Mesendoderm (in vitro differentiated cells): ENCODE measurements around the gene ABI3BP.

ENCODE experiments used
- DNase-seq: peaks from one replicate; pipeline ENCODE4 v3.0.0; 2013
- H2AK5ac ChIP-seq: 2 replicates; pipeline ENCODE4 v1.6.1; 2013; ENCODE audit warnings: low read length, inconsistent platforms
- H2BK120ac ChIP-seq: 2 replicates; pipeline ENCODE4 v1.6.1; 2013; ENCODE audit warnings: low read depth, mild to moderate bottlenecking, low read length, moderate library complexity, mixed read lengths
- H2BK15ac ChIP-seq: replicated peaks from 2 replicates; pipeline ENCODE4 v1.6.1; 2013; ENCODE audit warnings: low read depth, mild to moderate bottlenecking, moderate library complexity
- H2BK5ac ChIP-seq: 2 replicates; pipeline ENCODE4 v1.6.1; 2013; ENCODE audit warnings: low read length, inconsistent platforms
- H3K18ac ChIP-seq: 2 replicates; pipeline ENCODE4 v1.6.1; 2013; ENCODE audit warnings: mild to moderate bottlenecking, low read length, mixed read lengths
- H3K23ac ChIP-seq: one replicate; pipeline ENCODE4 v1.6.1; 2013; ENCODE audit warnings: low read length
- H3K27ac ChIP-seq: 2 replicates; pipeline ENCODE4 v1.5.1; 2013; ENCODE audit warnings: low read depth, mild to moderate bottlenecking, inconsistent platforms, low read length, moderate library complexity
- H3K27me3 ChIP-seq: 2 replicates; pipeline ENCODE4 v1.6.1; 2013; ENCODE audit warnings: low read length, control low read depth, mild to moderate bottlenecking, inconsistent platforms; ENCODE audit not compliant: insufficient read depth, poor library complexity
- H3K36me3 ChIP-seq: 2 replicates; pipeline ENCODE4 v1.6.1; 2013; ENCODE audit warnings: low read length, inconsistent platforms; ENCODE audit not compliant: control insufficient read depth, insufficient read depth
- H3K4ac ChIP-seq: one replicate; pipeline ENCODE4 v1.6.1; 2013; ENCODE audit warnings: low read depth, mild to moderate bottlenecking, low read length, moderate library complexity
- H3K4me1 ChIP-seq: 2 replicates; pipeline ENCODE4 v1.6.1; 2013; ENCODE audit warnings: low read depth, low read length, inconsistent platforms; ENCODE audit not compliant: control insufficient read depth
- H3K4me2 ChIP-seq: 2 replicates; pipeline ENCODE4 v1.6.1; 2013; ENCODE audit warnings: low read length
- H3K4me3 ChIP-seq: 2 replicates; pipeline ENCODE4 v1.5.1; 2013; ENCODE audit warnings: mild to moderate bottlenecking, low read length
- H3K56ac ChIP-seq: one replicate; pipeline ENCODE4 v1.6.1; 2013; ENCODE audit warnings: low read length
- H3K79me1 ChIP-seq: 2 replicates; pipeline ENCODE4 v1.6.1; 2013; ENCODE audit warnings: low read length, inconsistent platforms
- H3K79me2 ChIP-seq: 2 replicates; pipeline ENCODE4 v1.6.1; 2013; ENCODE audit warnings: mild to moderate bottlenecking, low read length; ENCODE audit not compliant: control insufficient read depth, insufficient read depth
- H3K9ac ChIP-seq: 2 replicates; pipeline ENCODE4 v1.6.1; 2013; ENCODE audit warnings: low read length, inconsistent platforms
- H4K5ac ChIP-seq: one replicate; pipeline ENCODE4 v1.6.1; 2013; ENCODE audit warnings: low read length
- H4K8ac ChIP-seq: one replicate; pipeline ENCODE4 v1.6.1; 2013; ENCODE audit warnings: low read depth, mild to moderate bottlenecking, control low read depth, low read length, moderate library complexity
- WGBS: extraction: QIAGEN DNeasy Blood & Tissue Kit; methylation state at CpG from one replicate; pipeline ENCODE4 v1.1.7; 2013; ENCODE audit warnings: low lambda C conversion rate, missing lambda C conversion rate; ENCODE audit not compliant: insufficient coverage; ENCODE audit errors: extremely low coverage; 5-methylcytosine and 5-hydroxymethylcytosine counted together

ABI3BP gene

GRCh38 chr3:100913870-100914648 is 79.2 kb downstream of the ABI3BP start:
- Histone ChIP-seq H2BK15ac (no peak overlapping the region), H3K18ac (no peak overlapping the region), H2BK5ac (no peak overlapping the region), H4K8ac (no peak overlapping the region), H2AK5ac (no peak overlapping the region), H3K56ac (no peak overlapping the region), H2BK120ac (no peak overlapping the region), H3K4me1 (no peaks in the 10 kb centered on the region), H3K4ac (no peak overlapping the region), H3K79me2 (no peaks in the 10 kb centered on the region), H4K5ac (no peak overlapping the region), H3K4me2 (no peak overlapping the region), H3K9ac (no peak overlapping the region), H3K23ac (no peak overlapping the region), H3K27ac (no peak overlapping the region), H3K79me1 (no peaks in the 10 kb centered on the region), H3K36me3 (no peaks in the 10 kb centered on the region), H3K27me3 (no peaks in the 10 kb centered on the region), H3K4me3 (no peak overlapping the region)
- no peak for DNase-seq
- WGBS: no CpG with 5 or more reads among the region's 5 CpGs

- no peak overlapping the region for H3K9ac ChIP-seq
These were observed 80.2 kb downstream of the ABI3BP start for GRCh38 chr3:100912976-100913545.

GRCh38 chr3:100912571-100912970 is 80.7 kb downstream of the ABI3BP start:
- H3K79me1 ChIP-seq: no peaks in the 10 kb centered on the region
- H3K27ac ChIP-seq: no peak overlapping the region
- no peak overlapping the region for H3K56ac ChIP-seq
- no peaks in the 10 kb centered on the region for H3K27me3 ChIP-seq
- H3K4me1 ChIP-seq: no peaks in the 10 kb centered on the region
- H3K79me2 ChIP-seq: no peaks in the 10 kb centered on the region
- no CpG with 5 or more reads among the region's 6 CpGs for WGBS
- H3K23ac ChIP-seq: no peak overlapping the region
- H2BK5ac ChIP-seq: no peak overlapping the region
- H3K4ac ChIP-seq: no peak overlapping the region
- DNase-seq: no peak
- no peak overlapping the region for H2AK5ac ChIP-seq
- no peak overlapping the region for H4K8ac ChIP-seq
- no peak overlapping the region for H4K5ac ChIP-seq
- H2BK15ac ChIP-seq: no peak overlapping the region
- H3K36me3 ChIP-seq: no peaks in the 10 kb centered on the region
- H3K4me3 ChIP-seq: no peak overlapping the region
- no peak overlapping the region for H3K18ac ChIP-seq
- H2BK120ac ChIP-seq: no peak overlapping the region
- no peak overlapping the region for H3K9ac ChIP-seq
- no peak overlapping the region for H3K4me2 ChIP-seq

More at GRCh38 chr3:100912976-100913545, 80.2 kb downstream of the ABI3BP start:
- Histone ChIP-seq H3K18ac (no peak overlapping the region), H3K79me2 (no peaks in the 10 kb centered on the region), H3K23ac (no peak overlapping the region), H3K4ac (no peak overlapping the region), H3K27me3 (no peaks in the 10 kb centered on the region), H2AK5ac (no peak overlapping the region), H3K4me3 (no peak overlapping the region), H3K4me1 (no peaks in the 10 kb centered on the region), H3K36me3 (no peaks in the 10 kb centered on the region), H4K5ac (no peak overlapping the region), H2BK5ac (no peak overlapping the region), H2BK15ac (no peak overlapping the region), H4K8ac (no peak overlapping the region), H3K27ac (no peak overlapping the region), H2BK120ac (no peak overlapping the region), H3K4me2 (no peak overlapping the region), H3K56ac (no peak overlapping the region), H3K79me1 (no peaks in the 10 kb centered on the region)
- WGBS: no CpG with 5 or more reads among the region's 4 CpGs
- no peak for DNase-seq

- Histone ChIP-seq H3K36me3 (no peaks in the 10 kb centered on the region), H3K4me3 (no peak overlapping the region), H2BK120ac (no peak overlapping the region), H3K79me2 (no peaks in the 10 kb centered on the region), H4K8ac (no peak overlapping the region), H3K4me2 (no peak overlapping the region), H2AK5ac (no peak overlapping the region), H4K5ac (no peak overlapping the region), H3K4ac (no peak overlapping the region), H3K4me1 (no peaks in the 10 kb centered on the region), H2BK5ac (no peak overlapping the region), H3K23ac (no peak overlapping the region), H3K27me3 (no peaks in the 10 kb centered on the region), H3K79me1 (no peaks in the 10 kb centered on the region), H3K27ac (no peak overlapping the region), H3K9ac (no peak overlapping the region), H3K18ac (no peak overlapping the region), H2BK15ac (no peak overlapping the region), H3K56ac (no peak overlapping the region)
- DNase-seq: no peak
- no CpG with 5 or more reads among the region's 6 CpGs for WGBS
These were observed 81.3 kb downstream of the ABI3BP start for GRCh38 chr3:100911956-100912355.

- no CpG with 5 or more reads among the region's 2 CpGs for WGBS
- H4K5ac ChIP-seq: no peak overlapping the region
These were observed 82.2 kb downstream of the ABI3BP start for GRCh38 chr3:100910986-100911385.

More at GRCh38 chr3:100910986-100911385, 82.2 kb downstream of the ABI3BP start:
- Histone ChIP-seq H3K36me3 (no peaks in the 10 kb centered on the region), H3K27ac (no peak overlapping the region), H3K27me3 (no peaks in the 10 kb centered on the region), H2BK5ac (no peak overlapping the region), H3K4me3 (no peak overlapping the region), H3K23ac (no peak overlapping the region), H3K18ac (no peak overlapping the region), H3K4me2 (no peak overlapping the region), H3K56ac (no peak overlapping the region), H3K4ac (no peak overlapping the region), H2BK15ac (no peak overlapping the region), H2BK120ac (no peak overlapping the region), H3K4me1 (no peaks in the 10 kb centered on the region), H3K79me2 (no peaks in the 10 kb centered on the region), H3K9ac (no peak overlapping the region), H4K8ac (no peak overlapping the region), H2AK5ac (no peak overlapping the region), H3K79me1 (no peaks in the 10 kb centered on the region)
- DNase-seq: no peak
